Panc1 (cell line): ENCODE data around the gene OR1I1. TPM values are rescaled to one million over a fixed set of nuclear protein-coding genes. Genes with fewer than 3 reads are reported as not detected.

Source experiments
- ATAC-seq: fragments of 200-7000 bp; cut with Tn5 transposase; 2 replicates; pipeline ENCODE4 v1.9.1; 2020; ENCODE audit warnings: mild to moderate bottlenecking, moderate library complexity
- BruUV-seq: library from RNA; stranded (reverse); fragments of 400-500 nt; replicated peaks from 2 replicates; lab custom pipeline; 2021; lab: Mats Ljungman, UMichigan
- CTCF ChIA-PET: fragments of 300-600 bp; sonication (Branson Sonifier 250); formaldehyde crosslinking; loops from one replicate; lab custom pipeline; 2022; ENCODE audit warnings: antibody characterized with exemption; lab: Charles Lee
- POLR2A ChIA-PET: fragments of 300-600 bp; sonication (Branson Sonifier 250); formaldehyde crosslinking; loops from one replicate; lab custom pipeline; 2022; ENCODE audit warnings: antibody characterized with exemption; lab: Charles Lee
- DNase-seq: peaks from one replicate; pipeline ENCODE4 v3.0.0-alpha.2; 2010; ENCODE audit warnings: low read depth, low spot score
- H3K27ac ChIP-seq: 2 replicates; pipeline ENCODE4 v1.5.1; 2011; ENCODE audit warnings: mild to moderate bottlenecking, low read length, inconsistent platforms
- H3K27me3 ChIP-seq: fragments of 200-500 bp; sonication (Bioruptor generic); 2 replicates; pipeline ENCODE4 v1.6.0; 2014; ENCODE audit warnings: low read length, inconsistent platforms; ENCODE audit not compliant: control insufficient read depth, insufficient read depth
- H3K36me3 ChIP-seq: fragments of 200-500 bp; sonication (Bioruptor generic); 2 replicates; pipeline ENCODE4 v1.5.1; 2014; ENCODE audit warnings: inconsistent platforms, mild to moderate bottlenecking, low read length, moderate library complexity; ENCODE audit not compliant: control insufficient read depth, insufficient read depth
- H3K4me1 ChIP-seq: 2 replicates; pipeline ENCODE4 v1.5.1; 2011; ENCODE audit warnings: inconsistent platforms, mild to moderate bottlenecking, low read length, moderate library complexity; ENCODE audit not compliant: control insufficient read depth, insufficient read depth
- H3K4me3 ChIP-seq, 2 experiments: 2 replicates each; pipeline ENCODE4 v1.5.1; 2011 to 2012; ENCODE audit warnings: low read depth in 2 of 2, low read length in 2 of 2, mild to moderate bottlenecking in 2 of 2, inconsistent platforms in 1 of 2, moderate library complexity in 1 of 2
- H3K9me3 ChIP-seq: fragments of 200-500 bp; sonication (Bioruptor generic); 2 replicates; pipeline ENCODE4 v1.5.1; 2014; ENCODE audit warnings: low read depth, mild to moderate bottlenecking, inconsistent platforms, low read length, moderate library complexity; ENCODE audit not compliant: control insufficient read depth, insufficient read depth
- CTCF ChIP-seq: fragments of 450-650 bp; IDR thresholded peaks from 2 replicates; pipeline ENCODE4 v1.5.1; 2017; ENCODE audit warnings: mild to moderate bottlenecking
- POLR2AphosphoS5 ChIP-seq: IDR thresholded peaks from 2 replicates; pipeline ENCODE4 v1.6.1; 2012; ENCODE audit warnings: mild to moderate bottlenecking, low read depth, low read length, moderate library complexity
- REST ChIP-seq, 2 experiments: IDR thresholded peaks; 2 replicates each; pipeline ENCODE4 v1.6.1; 2011 to 2012; ENCODE audit warnings: low read depth in 2 of 2, control low read depth in 1 of 2, low read length in 1 of 2, mild to moderate bottlenecking in 1 of 2, moderate library complexity in 1 of 2; ENCODE audit not compliant: insufficient read depth in 1 of 2
- SIN3A ChIP-seq: IDR thresholded peaks from 2 replicates; pipeline ENCODE4 v1.6.1; 2012; ENCODE audit warnings: low read depth, mild to moderate bottlenecking, low read length, moderate library complexity, borderline replicate concordance; ENCODE audit not compliant: insufficient read depth
- TCF7L2 ChIP-seq: IDR thresholded peaks from 2 replicates; pipeline ENCODE4 v1.6.1; 2011; ENCODE audit warnings: mild to moderate bottlenecking, low read depth, low read length, inconsistent platforms
- in situ Hi-C: cut with HindIII; loops from 2 replicates; pipeline ENCODE4 v1.10.0; 2016; ENCODE audit warnings: low sequenced_read_pairs, low pct_unique_long_range_greater_than_20kb
- intact Hi-C: fragments of 100-400 bp; cut with micrococcal nuclease; formaldehyde crosslinking; loops from one replicate; pipeline ENCODE4 v1.10.0; 2022; ENCODE audit not compliant: unreplicated experiment
- total RNA-seq: library from RNA; stranded (reverse); gene quantifications from one replicate; pipeline ENCODE4 v1.2.1, GENCODE V29; 2021; ENCODE audit not compliant: unreplicated experiment

The OR1I1 gene
- total RNA-seq, 1 experiment from 2014 or later: not detected

- in situ Hi-C loops: no loop called here
- TF ChIP-seq POLR2AphosphoS5 (no peak), TCF7L2 (no peak), REST (IDR thresholded peaks at IDR 0.05; ENCODE audit: insufficient read depth in 1 of 2, low read depth in 2 of 2, low read length in 1 of 2) (no peak), SIN3A (no peak), CTCF (no peak)
- DNase-seq (no peak), ATAC-seq (no peak)
- H3K4me1 ChIP-seq: no peaks in the 10 kb centered on the region
- H3K27ac ChIP-seq: no peak overlapping the region
- no TSS peak for BruUV-seq
- H3K36me3 ChIP-seq: no peaks in the 10 kb centered on the region
- POLR2A ChIA-PET: no interaction called here
- peaks cover 6% of the 10 kb centered on the region; the same call in 1 of the 2 replicates for H3K9me3 ChIP-seq
- CTCF ChIA-PET: no interaction called here
- no peak overlapping the region for H3K4me3 ChIP-seq
- intact Hi-C loops: no loop called here
- H3K27me3 ChIP-seq: no peaks in the 10 kb centered on the region
These were observed 55.8 kb downstream of the OR1I1 start for GRCh38 chr19:15137777-15138176.

GRCh38 chr19:15138427-15138826, 56.4 kb downstream of the OR1I1 start:
- TF ChIP-seq SIN3A: no peak
- no peak for TF ChIP-seq REST (IDR thresholded peaks at IDR 0.05; ENCODE audit: insufficient read depth in 1 of 2, low read depth in 2 of 2, low read length in 1 of 2)
- no peak for TF ChIP-seq TCF7L2
- no peak for TF ChIP-seq CTCF
- TF ChIP-seq POLR2AphosphoS5: no peak
- ATAC-seq (no peak), DNase-seq (no peak)
- Histone ChIP-seq H3K9me3 (peaks cover 6% of the 10 kb centered on the region; the same call in 1 of the 2 replicates), H3K27me3 (no peaks in the 10 kb centered on the region), H3K27ac (no peak overlapping the region), H3K4me3 (no peak overlapping the region), H3K4me1 (no peaks in the 10 kb centered on the region), H3K36me3 (no peaks in the 10 kb centered on the region)
- intact Hi-C loops: no loop called here
- ChIA-PET CTCF (no interaction called here), POLR2A (no interaction called here)
- in situ Hi-C loops: no loop called here
- no TSS peak for BruUV-seq
